SK-MEL-5 (cell line): ENCODE data around the gene SLC16A5. TPM values are rescaled to one million over a fixed set of nuclear protein-coding genes. Genes with fewer than 3 reads are reported as not detected.
"Not testable (repeated sequence)": the region's sequence is repeated elsewhere in the genome, so short reads cannot be mapped to it uniquely, and the experiment has no call there.

ENCODE experiments used
- DNase-seq: peaks from one replicate; pipeline ENCODE4 v3.0.0-alpha.2; 2016; ENCODE audit warnings: low read depth, low spot score
- in situ Hi-C: cut with HindIII; loops from 2 replicates; pipeline ENCODE4 v1.10.0; 2016; ENCODE audit warnings: low sequenced_read_pairs, high pct_unique_total_duplicates, low pct_unique_long_range_greater_than_20kb
- total RNA-seq: library from RNA; depleted of rRNA; stranded (reverse); fragments of >200 nt; shearing (Covaris generic); gene quantifications from 2 replicates; pipeline ENCODE4 v1.2.3, GENCODE V29; 2014

Gene SLC16A5
- total RNA-seq, 1 experiment from 2014 or later: not detected

- no peak for DNase-seq
- in situ Hi-C loops: no loop called here
Measured at GRCh38 chr17:75061618-75062017, 26.1 kb upstream of the SLC16A5 start.

DNA sequence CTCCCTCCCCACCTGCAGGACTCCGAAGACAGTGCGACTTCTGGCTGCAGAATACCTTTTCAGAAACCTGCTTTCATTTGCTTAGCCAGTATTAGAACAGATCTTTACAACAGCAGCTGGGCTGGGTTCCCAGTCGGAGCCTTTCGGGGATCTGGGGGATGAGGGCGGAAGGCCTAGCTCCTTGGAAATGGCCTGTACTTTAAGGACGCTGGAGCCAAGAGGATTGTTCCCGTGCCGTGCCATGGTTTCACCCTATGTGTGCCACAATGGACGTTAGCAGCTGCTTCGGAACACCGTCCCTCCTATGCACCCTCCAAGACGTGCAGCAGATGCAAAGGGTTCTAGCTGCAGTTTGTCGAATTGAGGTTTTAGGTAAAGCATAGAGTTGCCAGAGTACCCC lies 24.6 kb upstream of the SLC16A5 start:
- in situ Hi-C loops: no loop called here
- no peak for DNase-seq

DNA sequence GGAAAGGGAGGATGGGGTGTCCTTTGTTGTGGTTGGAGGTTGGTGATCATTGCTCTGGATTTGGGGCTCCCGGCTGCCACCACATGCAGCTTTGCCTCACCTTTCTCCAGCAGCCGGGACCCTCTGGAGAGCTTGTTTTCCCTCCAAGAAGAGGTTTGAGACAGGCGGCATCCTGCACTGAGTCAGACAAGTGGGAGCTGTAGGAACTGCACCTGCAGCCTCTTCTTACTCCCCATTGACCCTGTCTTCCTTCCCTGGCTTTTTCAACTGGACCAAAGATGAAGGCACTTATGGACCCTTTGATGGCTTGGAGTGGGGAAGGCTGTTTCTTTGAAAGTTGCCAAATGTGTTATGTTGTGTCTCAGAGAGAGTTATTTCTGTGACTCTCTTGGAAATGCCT lies 24.1 kb upstream of the SLC16A5 start:
- DNase-seq: no peak
- in situ Hi-C loops: no loop called here

GRCh38 chr17:75064040-75064439 lies 23.7 kb upstream of the SLC16A5 start:
- in situ Hi-C loops: no loop called here
- no peak for DNase-seq

DNA sequence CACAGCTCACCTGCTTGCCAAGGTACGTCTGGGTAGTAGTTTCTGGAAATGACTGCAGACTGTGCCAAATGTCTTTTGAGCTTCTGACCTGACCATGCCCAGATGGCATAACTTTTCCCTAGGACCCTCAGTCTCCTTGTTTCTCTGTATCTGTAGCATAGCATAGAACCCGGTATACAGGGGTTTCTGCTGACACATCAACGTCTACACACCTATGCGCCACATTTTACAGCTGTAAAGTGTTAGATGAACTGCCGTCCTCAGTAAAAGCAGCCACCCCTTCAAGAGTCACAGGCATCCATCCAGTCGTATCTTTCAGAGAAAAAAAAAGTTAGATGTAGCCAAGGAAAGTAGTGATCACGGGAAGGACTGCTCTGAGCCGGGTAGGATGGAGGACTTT lies 23.3 kb upstream of the SLC16A5 start:
- in situ Hi-C loops: no loop called here
- DNase-seq: no peak

GRCh38 chr17:75064867-75065561 lies 22.7 kb upstream of the SLC16A5 start:
- in situ Hi-C loops: no loop called here
- DNase-seq: no peak

DNA sequence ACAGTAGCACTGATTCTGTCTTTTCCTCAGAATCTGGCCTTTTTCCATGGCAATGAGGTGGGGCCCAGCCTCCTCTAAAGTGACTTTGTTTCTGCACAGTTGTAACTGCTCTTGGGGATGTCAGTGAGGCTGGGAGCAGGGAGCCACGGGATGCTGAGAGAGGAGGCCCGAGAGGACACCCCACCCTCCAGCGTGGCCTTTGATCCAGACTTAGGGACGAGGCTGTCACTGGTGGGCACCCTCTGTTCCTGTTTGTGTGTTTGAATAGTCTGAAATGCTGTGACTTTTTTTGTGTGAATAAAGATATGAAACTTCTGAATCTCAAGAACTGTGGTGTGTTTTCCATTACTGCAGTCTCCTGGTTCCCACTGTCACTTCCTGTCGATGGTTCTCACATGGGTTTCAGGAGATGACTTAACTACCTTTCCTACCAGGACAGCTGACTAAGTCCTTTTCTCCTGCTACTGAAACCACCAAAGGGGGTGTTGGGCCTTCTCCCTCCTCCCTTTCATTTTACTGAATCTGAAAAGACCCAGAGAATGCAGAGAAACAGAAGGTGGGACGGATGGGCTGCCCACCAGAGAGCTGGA lies 22.1 kb upstream of the SLC16A5 start:
- peak; percentile 44 for DNase-seq
- in situ Hi-C loops: no loop called here

DNA sequence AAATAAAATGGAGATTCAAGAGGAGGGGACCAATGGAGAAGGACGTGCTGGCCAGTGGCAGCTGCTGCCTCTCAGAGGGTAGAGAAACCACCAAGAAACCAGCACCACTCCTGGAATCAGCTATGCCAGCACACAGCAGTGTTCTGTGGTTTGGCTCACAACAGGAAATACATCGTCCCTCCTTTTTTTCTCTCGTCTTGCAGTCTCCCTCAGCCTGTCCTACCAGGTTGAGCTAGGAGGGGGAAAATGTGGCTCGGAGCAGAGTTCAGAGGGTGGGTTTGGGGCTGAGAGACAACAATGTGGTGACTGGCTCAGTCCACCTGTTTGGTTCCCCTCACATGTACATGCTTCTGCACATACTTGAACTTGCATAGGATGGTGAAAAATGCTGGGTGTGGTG lies 19.9 kb upstream of the SLC16A5 start:
- DNase-seq: no peak
- in situ Hi-C loops: no loop called here

DNA sequence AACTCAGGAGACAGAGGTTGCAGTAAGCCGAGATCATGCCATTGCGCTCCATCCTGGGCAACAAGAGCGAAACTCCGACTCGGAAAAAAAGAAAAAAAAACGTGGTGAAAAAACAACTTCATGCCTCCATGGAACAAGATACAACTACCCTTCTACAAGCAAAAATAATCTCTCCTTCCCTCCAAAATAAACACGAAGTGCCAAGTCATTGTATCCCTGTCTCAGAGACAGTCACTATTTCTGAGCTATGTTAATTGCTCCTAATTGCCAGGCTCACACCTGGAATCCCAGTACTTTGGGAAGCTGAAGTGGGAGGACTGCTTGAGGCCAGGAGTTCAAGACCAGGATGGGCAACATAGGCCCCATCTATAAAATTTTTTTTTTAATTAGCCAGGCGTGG lies 19.0 kb upstream of the SLC16A5 start:
- in situ Hi-C loops: no loop called here
- DNase-seq: no peak

GRCh38 chr17:75069783-75070182 lies 18.0 kb upstream of the SLC16A5 start:
- DNase-seq: peak; percentile 51

DNA sequence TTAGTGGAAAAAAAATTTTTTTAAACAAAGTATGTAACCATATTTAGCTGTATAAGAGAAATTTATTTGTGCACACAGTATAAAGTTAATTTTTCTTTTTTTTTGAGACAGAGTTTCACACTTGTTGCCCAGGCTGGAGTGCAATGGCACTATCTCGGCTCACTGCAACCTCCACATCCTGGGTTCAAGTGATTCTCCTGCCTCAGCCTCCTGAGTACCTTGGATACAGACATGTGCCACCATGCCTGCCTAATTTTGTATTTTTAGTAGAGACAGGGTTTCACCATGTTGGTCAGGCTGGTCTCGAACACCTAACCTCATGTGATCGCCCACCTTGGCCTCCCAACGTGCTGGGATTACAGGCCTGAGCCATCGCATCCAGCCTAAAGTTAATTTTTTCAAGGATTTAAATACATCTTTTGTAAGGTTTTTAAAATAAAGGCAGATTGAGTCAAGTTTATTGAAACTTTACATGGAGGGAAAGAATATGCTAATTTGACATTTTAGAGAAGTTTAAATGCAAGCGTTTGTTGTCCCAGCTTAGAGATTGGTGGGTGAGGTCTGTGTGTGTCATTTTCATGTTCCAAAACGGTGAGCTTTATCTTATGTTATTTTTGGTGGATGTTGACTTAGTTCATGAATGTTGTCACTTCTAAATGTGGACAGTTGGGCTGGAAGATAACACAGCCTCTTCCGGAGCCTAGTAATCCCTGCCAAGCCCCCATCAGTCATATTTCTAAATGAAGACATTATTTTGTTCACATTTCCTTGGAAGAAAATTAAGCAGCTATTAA lies 16.1 kb upstream of the SLC16A5 start:
- DNase-seq, in situ Hi-C loops: not testable (repeated sequence)

More at GRCh38 chr17:75069783-75070182, 18.0 kb upstream of the SLC16A5 start:
- in situ Hi-C loops: no loop called here

GRCh38 chr17:75072909-75073308 lies 14.8 kb upstream of the SLC16A5 start:
- in situ Hi-C loops, DNase-seq: not testable (repeated sequence)

DNA sequence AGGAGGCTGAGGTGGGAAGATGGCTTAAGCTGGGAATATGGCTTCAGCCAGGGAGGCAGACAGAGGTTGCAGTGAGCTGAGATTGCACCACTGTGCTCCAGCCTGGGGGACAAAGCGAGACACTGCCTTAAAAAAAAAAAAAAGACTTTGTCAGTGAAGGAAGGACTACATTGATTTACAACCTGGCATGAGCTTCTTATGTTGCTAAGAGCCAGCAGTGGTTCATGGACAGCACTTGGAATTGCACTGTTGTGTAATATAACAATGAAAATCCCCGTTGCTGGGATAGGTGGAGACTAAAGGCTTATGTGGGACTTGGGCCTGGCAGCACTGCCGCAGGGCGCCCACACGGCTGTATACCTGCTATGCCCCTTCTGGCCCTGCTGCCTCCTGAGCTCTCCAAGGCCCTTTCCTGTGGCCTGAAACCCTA lies 14.1 kb upstream of the SLC16A5 start:
- in situ Hi-C loops: no loop called here
- DNase-seq: no peak

- in situ Hi-C loops: no loop called here
- no peak for DNase-seq
Measured at GRCh38 chr17:75074532-75074931, 13.2 kb upstream of the SLC16A5 start.

GRCh38 chr17:75075597-75076336 lies 12.0 kb upstream of the SLC16A5 start:
- in situ Hi-C loops: no loop called here

GRCh38 chr17:75077072-75077495 lies 10.7 kb upstream of the SLC16A5 start:
- in situ Hi-C loops: no loop called here
- DNase-seq: no peak

More at GRCh38 chr17:75075597-75076336, 12.0 kb upstream of the SLC16A5 start:
- DNase-seq: no peak

DNA sequence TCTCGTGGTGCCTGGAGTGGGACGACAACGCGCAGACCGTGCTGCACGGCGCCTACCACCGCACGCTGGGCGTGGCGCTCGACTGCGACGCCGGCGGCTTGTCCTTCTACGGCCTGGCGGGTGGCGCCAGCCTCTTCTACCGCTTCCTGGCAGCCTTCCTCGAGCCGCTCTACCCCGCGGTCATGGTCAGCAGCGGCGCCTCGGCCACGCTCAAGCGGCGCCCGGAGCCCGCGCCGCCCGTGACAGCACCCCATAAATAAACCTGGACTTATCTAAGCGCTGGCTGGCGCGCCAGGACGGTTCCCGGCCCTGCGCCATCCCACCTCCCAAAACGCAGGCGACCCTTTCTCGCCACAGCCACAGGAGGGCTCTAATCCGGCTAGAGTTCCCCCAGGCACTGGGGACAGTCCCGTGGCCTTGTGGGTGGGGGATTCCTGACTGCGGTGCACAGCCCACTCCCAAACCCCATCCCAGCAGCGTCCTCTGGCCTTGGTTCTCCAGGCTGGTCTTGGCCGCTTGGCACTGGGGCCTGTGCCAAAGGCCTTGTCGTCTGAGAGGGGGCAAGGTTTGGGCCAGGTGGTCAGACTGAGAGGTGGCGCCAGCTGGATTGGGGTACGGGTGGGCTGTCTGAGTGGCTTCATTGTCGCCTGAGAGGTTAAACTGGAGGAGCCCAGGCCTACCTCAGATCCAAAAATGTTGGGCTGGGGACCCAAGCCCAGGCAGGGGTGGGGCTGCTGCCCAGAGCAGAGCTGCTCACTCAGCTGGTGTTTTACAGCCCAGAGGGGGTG lies 10.1 kb upstream of the SLC16A5 start:
- DNase-seq: no peak
- in situ Hi-C loops: no loop called here
